ENCODE measurements around the gene UGT1A7. TPM values are rescaled to one million over a fixed set of nuclear protein-coding genes. Genes with fewer than 3 reads are reported as not detected.
"Not testable (repeated sequence)": the region's sequence is repeated elsewhere in the genome, so short reads cannot be mapped to it uniquely, and the experiment has no call there.

Gene UGT1A7
- total RNA-seq, 1 donor from 2014 or later: 0.53 TPM

- H3K4me3 ChIP-seq (ENCODE audit: low read depth, low read length): no peak overlapping the region
- DNase-seq (ENCODE audit: low read depth) (no peak), FAIRE-seq (no peak)
- H3K36me3 ChIP-seq (ENCODE audit: control insufficient read depth, insufficient read depth, low read length): no peaks in the 10 kb centered on the region
- no peak for TF ChIP-seq CTCF (IDR thresholded peaks at IDR 0.05; ENCODE audit: insufficient read depth, low read length, severe bottlenecking)
- H3K27me3 ChIP-seq (ENCODE audit: control insufficient read depth, insufficient read depth, low read length): no peaks in the 10 kb centered on the region
Measured at GRCh38 chr2:233700028-233700635, 18.4 kb downstream of the UGT1A7 start.

- not testable (repeated sequence) for H3K36me3 ChIP-seq (ENCODE audit: control insufficient read depth, insufficient read depth, low read length)
Measured at GRCh38 chr2:233700842-233701241, 19.1 kb downstream of the UGT1A7 start.

GRCh38 chr2:233702238-233702637 lies 20.5 kb downstream of the UGT1A7 start:
- FAIRE-seq (no peak), DNase-seq (ENCODE audit: low read depth) (no peak)
- no peaks in the 10 kb centered on the region for H3K27me3 ChIP-seq (ENCODE audit: control insufficient read depth, insufficient read depth, low read length)
- TF ChIP-seq CTCF (IDR thresholded peaks at IDR 0.05; ENCODE audit: insufficient read depth, low read length, severe bottlenecking): no peak
- H3K36me3 ChIP-seq (ENCODE audit: control insufficient read depth, insufficient read depth, low read length): no peaks in the 10 kb centered on the region
- no peak overlapping the region for H3K4me3 ChIP-seq (ENCODE audit: low read depth, low read length)

More at GRCh38 chr2:233700842-233701241, 19.1 kb downstream of the UGT1A7 start:
- FAIRE-seq; H3K4me3 ChIP-seq (ENCODE audit: low read depth, low read length); H3K27me3 ChIP-seq (ENCODE audit: control insufficient read depth, insufficient read depth, low read length); DNase-seq (ENCODE audit: low read depth): not testable (repeated sequence)

- Histone ChIP-seq H3K27me3 (ENCODE audit: control insufficient read depth, insufficient read depth, low read length) (no peaks in the 10 kb centered on the region), H3K36me3 (ENCODE audit: control insufficient read depth, insufficient read depth, low read length) (peaks cover 1% of the 10 kb centered on the region), H3K4me3 (ENCODE audit: low read depth, low read length) (no peak overlapping the region)
- no peak for TF ChIP-seq CTCF (IDR thresholded peaks at IDR 0.05; ENCODE audit: insufficient read depth, low read length, severe bottlenecking)
- FAIRE-seq (no peak), DNase-seq (ENCODE audit: low read depth) (peak; percentile 51)
Measured at GRCh38 chr2:233705911-233706506, 24.3 kb downstream of the UGT1A7 start.

GRCh38 chr2:233706720-233707119 lies 25.0 kb downstream of the UGT1A7 start:
- no peak overlapping the region for H3K4me3 ChIP-seq (ENCODE audit: low read depth, low read length)
- no peaks in the 10 kb centered on the region for H3K27me3 ChIP-seq (ENCODE audit: control insufficient read depth, insufficient read depth, low read length)
- TF ChIP-seq CTCF (IDR thresholded peaks at IDR 0.05; ENCODE audit: insufficient read depth, low read length, severe bottlenecking): no peak
- DNase-seq (ENCODE audit: low read depth): peak; percentile 73
- no peak for FAIRE-seq
- H3K36me3 ChIP-seq (ENCODE audit: control insufficient read depth, insufficient read depth, low read length): peaks cover 1% of the 10 kb centered on the region

GRCh38 chr2:233707940-233708644 lies 26.4 kb downstream of the UGT1A7 start:
- DNase-seq (ENCODE audit: low read depth): peak; percentile 73
- no peaks in the 10 kb centered on the region for H3K27me3 ChIP-seq (ENCODE audit: control insufficient read depth, insufficient read depth, low read length)
- H3K36me3 ChIP-seq (ENCODE audit: control insufficient read depth, insufficient read depth, low read length): peaks cover 5% of the 10 kb centered on the region
- FAIRE-seq: no peak
- no peak overlapping the region for H3K4me3 ChIP-seq (ENCODE audit: low read depth, low read length)
- TF ChIP-seq CTCF (IDR thresholded peaks at IDR 0.05; ENCODE audit: insufficient read depth, low read length, severe bottlenecking): no peak
